ENCODE data around the gene UBAC1.

The UBAC1 gene

GRCh38 chr9:135937521-135938489 is 23.4 kb downstream of the UBAC1 start:
- DNase-seq: no peak

GRCh38 chr9:135933114-135933513 is 28.1 kb downstream of the UBAC1 start:
- no peak for DNase-seq

GRCh38 chr9:135932656-135933055 is 28.5 kb downstream of the UBAC1 start:
- DNase-seq: no peak

GRCh38 chr9:135931349-135931820 is 29.8 kb downstream of the UBAC1 start:
- no peak for DNase-seq

DNA sequence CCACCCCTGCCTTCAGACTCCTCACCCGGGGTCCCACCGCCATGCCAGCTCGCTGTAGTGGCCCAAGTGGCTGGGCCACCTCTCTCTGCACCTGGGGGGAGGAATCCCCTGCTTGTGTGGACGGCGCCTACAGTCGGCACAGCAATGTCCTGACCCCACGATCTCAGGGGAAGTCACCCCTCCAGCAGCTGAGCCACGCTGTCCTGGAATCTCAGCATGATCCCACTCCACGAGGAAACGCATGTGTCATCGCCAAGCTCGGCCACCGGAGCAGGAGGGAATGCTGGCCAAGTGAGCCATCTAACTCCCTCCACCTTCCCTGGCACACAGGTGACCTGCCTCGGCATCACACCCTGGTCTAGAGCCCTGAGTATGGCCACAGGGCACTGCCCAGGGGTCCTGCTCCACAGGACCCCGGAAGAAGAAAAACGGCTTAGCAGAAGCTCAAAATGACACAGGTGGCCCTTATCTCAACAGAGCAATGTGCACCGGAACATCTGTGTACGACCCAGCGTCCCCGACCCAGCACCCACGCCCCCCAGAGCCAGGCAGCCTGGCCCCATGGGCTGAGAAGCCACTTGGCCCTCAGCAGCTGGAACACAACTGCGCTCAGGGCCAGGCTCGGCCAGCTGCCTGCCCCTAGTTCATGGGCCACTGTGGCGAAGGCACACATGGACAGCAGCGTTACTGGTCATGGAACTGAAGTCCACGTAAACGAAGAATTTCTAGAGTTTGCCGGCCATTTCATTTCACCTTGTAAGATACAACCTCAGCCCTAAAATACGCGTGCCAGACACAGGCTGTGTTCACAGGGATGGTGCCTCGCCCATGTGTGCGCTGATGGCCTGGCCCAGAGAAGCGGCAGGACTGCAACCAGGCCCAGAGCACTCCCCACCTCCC is 30.5 kb downstream of the UBAC1 start:
- DNase-seq: no peak

GRCh38 chr9:135929656-135930445 is 31.3 kb downstream of the UBAC1 start:
- DNase-seq: no peak

DNA sequence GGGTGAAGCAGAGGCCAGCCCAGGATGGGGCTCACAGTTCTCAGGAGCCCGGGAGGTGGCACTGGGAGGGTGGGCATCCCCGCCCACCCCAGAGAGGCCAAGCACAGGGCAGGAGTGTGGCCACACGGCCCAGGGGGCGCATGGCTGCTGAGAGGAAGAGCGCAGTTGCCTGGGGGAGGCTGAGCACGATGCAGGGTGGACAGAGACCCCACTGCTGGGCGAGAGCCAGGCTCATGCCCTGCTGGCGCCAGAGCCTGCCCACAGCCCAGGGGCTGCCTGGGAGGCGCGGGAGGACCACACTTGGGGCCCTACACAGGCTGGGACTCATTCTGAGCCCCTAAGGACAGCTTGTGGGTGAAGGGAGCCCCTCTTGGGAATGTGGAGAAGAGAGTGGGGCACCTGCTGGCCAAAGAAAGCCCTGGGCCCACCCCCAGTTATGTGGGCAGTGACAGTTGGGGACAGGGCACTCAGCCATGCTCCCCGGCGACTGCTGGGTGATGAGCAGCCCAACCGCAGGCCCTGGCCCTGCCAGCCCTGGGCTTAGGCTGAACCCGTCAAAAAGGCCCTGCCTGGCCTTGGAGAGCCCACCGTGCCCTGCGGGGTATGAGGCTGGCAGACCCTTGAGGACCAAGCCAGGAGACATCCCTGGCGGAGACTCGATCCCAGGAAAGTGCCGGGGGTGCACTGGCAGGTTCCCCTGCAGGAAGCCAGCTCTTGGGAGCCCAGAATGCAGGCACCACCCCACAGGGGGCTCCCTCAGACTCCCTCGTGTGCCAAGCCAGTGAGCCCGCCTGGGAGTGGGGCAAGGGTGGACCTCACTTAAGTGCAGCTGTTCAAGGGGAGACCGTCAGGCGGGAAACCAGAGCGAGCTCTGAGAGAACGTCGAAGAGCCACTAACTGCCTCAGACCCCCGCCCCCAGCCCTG is 32.2 kb downstream of the UBAC1 start:
- no peak for DNase-seq

GRCh38 chr9:135928074-135928730 is 33.0 kb downstream of the UBAC1 start:
- no peak for DNase-seq

GRCh38 chr9:135927195-135928013 is 33.8 kb downstream of the UBAC1 start:
- no peak for DNase-seq

DNA sequence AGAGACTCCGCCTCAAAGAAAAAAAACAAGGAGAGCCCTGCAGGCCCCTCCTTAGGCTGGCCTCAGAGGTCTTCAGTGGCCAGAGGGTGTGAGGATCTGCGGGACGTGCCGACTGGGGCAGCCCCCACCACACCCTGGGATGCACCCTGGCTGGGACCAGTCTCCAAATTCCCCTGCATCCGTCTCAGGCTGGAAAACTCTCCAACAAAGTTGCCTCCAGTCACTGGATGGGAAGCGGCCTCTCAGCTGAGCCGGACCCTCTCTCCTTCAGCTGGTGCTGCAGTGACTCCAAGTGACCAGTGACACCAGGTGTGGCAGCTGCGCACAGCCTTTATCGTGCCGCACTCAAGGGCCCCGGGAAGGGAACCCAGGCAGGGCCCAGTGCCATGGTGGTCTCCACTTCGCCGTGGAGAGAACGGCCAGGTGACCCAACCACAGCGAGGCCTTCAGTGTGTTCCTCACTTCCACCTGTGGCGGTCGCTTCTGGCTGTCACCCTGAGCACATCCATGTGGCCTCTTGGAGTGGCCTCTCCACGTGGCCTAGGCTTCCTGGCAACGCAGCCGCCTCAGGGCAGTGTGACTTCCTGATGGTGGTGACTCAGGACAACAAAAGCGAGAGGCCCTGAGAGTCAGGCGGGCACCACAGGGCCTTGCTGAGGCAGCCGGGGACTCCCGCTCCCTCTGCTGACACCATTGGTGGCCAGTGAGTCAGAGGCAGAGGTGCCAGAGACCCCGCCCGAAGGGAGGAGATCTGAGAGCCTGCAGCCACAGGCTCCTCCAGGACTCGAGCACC is 34.6 kb downstream of the UBAC1 start:
- DNase-seq: peak; percentile 86 to 98

GRCh38 chr9:135925496-135926133 is 35.6 kb downstream of the UBAC1 start:
- no peak for DNase-seq

DNA sequence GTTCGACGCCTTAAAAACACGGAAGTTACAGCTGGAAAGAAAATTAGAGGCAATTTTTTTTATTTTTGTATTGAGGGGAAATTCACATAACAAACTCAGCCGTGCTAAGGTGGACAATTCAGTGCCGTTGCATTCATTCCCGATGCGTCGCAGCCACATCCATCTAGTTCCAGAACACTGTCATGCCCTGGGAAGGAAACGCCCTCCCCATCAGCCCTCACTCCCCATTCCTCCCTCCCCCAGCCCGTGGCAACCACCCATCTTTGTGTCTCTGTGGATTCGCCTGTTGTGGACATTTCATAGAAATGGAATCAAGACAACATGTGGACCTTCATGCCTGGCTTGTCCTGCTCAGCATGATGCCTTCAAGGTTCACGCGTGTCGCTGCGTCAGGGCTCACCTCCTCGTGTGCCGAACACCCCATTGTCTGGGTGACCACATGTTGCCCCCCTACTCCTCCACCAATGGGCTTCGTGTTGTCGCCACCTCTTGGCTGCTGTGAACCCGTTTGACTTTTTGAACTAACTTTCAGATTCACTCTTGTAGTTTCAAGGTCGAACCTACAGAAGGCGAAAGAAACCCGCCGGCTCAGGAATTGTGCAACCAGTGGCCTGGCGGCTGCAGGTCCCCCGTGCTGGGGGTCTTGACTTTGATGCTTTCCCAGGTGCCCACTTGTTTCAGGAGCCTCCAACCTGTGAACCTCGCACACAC is 36.4 kb downstream of the UBAC1 start:
- no peak for DNase-seq

DNA sequence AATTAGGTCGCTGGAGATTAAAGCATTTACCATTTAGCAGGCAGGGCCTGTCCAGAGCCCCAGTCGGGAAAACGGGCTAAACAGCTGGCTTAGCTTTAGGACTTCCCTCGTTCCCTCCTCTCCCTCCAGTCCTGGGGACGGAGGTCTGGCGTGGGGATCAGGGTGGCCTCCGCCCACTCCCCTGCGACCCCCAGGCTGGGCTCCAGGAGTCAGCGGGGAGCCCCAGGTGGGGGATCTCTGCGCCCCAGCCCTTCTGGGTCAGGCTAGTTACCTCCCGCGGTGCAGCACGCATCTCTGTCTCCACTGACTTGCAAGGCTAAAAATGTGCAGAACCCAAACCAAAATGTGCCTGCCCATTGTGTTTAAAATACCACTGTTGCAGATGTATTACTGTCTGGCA is 37.7 kb downstream of the UBAC1 start:
- no peak for DNase-seq

DNA sequence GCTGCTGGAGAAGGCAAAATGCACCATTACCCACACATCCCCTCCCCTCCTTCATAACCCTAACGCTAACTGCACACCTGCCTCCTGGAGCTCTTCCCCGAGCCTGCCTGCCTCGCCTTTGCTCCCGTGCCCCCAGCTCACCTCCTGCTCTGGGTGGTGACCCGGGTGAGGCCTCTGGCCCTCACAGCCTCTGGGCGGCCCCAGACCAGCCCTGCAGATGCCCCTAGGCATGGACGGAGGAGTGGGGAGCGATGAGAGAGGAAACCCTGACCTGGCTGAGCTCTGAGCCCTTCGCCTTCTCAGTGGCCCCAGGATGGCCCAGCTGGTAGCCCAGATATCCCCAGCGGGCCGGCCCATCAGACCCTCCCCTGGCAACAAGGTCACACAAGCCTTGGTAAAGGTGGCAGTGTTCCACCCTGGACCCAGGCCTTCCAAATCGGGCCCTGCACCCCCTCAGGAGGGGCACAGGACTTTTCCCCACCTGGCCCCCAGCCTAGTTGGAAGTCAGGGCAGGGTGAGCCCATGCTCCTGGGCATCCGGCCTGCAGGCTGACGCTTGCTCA is 39.3 kb downstream of the UBAC1 start:
- DNase-seq: no peak

DNA sequence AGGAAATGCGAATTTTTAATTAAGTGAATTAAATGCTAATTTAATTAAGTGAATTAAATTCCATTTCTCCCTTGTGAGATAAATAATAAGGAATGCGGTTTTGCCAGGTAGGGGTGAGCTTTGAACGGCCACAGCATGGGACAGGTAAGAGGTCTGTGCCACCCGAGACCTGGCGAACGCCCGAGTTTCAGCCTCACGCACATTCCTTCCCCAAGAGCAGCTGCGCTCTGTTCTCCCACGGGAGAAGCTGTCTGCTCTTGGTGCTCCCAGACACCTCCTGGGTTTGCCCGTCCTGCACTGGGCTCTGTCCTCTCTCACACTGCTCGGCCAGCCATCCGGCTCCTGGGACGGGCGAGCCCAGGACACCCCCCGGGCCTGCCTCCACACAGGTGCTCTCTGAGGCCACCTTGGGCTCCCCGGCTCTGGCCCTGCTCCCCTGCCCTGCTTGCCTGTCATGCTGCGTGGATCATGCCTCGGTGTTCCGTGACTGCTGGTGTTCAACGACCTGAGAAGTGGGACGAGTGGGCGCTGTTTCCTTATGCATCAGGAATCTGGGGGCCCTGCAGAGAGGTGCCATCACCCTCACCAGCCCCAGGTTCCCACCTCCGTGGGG is 40.1 kb downstream of the UBAC1 start:
- DNase-seq: no peak

DNA sequence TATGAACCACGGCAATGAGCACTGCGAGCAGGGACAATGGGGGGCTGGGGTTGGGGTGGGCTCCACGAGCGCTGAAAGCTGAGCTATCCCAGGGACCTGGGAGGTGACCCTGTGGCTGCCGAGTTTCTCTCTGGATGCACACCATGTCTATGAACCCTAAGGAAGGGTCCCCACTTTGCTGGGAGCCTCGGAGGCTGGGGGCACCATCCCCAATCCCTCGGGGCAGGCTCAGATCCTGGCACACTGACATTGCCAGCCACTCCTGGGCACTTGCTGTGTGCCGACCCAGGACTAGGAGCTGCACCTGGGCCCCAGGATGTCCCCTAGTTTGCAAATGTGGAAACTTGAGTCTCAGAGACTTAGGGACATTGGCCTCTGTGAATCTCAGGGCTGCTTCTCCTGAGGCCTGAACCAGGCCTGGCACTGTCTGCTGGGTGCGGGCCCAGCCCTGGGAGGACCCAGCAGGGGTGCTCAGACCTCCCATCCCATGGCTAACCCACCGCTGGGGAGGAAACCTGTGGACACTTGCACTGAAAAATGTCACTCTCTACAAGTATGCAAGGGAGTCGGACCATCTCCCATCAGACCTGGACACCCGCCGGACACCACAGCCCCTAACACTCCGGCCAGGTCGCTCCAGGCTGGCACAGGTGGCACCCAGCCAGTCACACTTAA is 40.8 kb downstream of the UBAC1 start:
- DNase-seq: no peak

All from inflammatory macrophage treated with lipopolysaccharide for 1 hour (primary cell).